Activated T-helper 2 cell treated with anti-CD3 and anti-CD28 coated beads, Interferon-gamma antibody, Interleukin-2, Interleukin-4, amounts not matched to agents 10 μg/mL and 5 μg/mL and 100 μg/mL, durations not matched to agents 14 hours and 24 hours and 36 hours (primary cell): ENCODE results near the gene ATP6V1C2. TPM values are rescaled to one million over a fixed set of nuclear protein-coding genes. Genes with fewer than 3 reads are reported as not detected.

ENCODE experiments used
- DNase-seq: peaks from one replicate; pipeline ENCODE4 v3.0.0; 2021; ENCODE audit warnings: low spot score
- H3K27ac Mint-ChIP-seq: one replicate; pipeline ENCODE4 v1.8.0; 2021; ENCODE audit warnings: mixed read lengths
- H3K27me3 Mint-ChIP-seq: one replicate; pipeline ENCODE4 v1.8.0; 2021; ENCODE audit warnings: low read depth, mixed read lengths
- H3K36me3 Mint-ChIP-seq: one replicate; pipeline ENCODE4 v1.8.0; 2021; ENCODE audit warnings: low read depth, mixed read lengths
- H3K4me1 Mint-ChIP-seq: one replicate; pipeline ENCODE4 v1.8.0; 2021; ENCODE audit warnings: low read depth, mixed read lengths
- H3K4me3 Mint-ChIP-seq: one replicate; pipeline ENCODE4 v1.8.0; 2021; ENCODE audit warnings: low read depth, mild to moderate bottlenecking, moderate library complexity, mixed read lengths
- H3K9me3 Mint-ChIP-seq: one replicate; pipeline ENCODE4 v1.8.0; 2021; ENCODE audit warnings: mixed read lengths
- intact Hi-C: fragments of 100-400 bp; cut with micrococcal nuclease; formaldehyde crosslinking; loops from one replicate; pipeline ENCODE4 v1.15.1; 2023
- total RNA-seq: library from RNA; stranded (reverse); gene quantifications from 2 replicates; pipeline ENCODE4 v1.2.3, GENCODE V29; 2022

ATP6V1C2 gene
- total RNA-seq, 1 donor from 2014 or later = not detected

GRCh38 chr2:10818984-10819383 is 97.6 kb downstream of the ATP6V1C2 start:
- Mint-ChIP-seq H3K36me3 (no peaks in the 10 kb centered on the region), H3K27me3 (peaks cover 49% of the 10 kb centered on the region), H3K27ac (no peak overlapping the region), H3K4me3 (no peak overlapping the region), H3K4me1 (no peaks in the 10 kb centered on the region), H3K9me3 (no peaks in the 10 kb centered on the region)
- no peak for DNase-seq
- intact Hi-C loops = loop anchor here (10.0 kb wide), 2 partner anchors 646 to 926 kb away; partner anchors contain the start of genes E2F6 and LPIN1

- Mint-ChIP-seq H3K27ac (no peak overlapping the region), H3K36me3 (no peaks in the 10 kb centered on the region), H3K9me3 (no peaks in the 10 kb centered on the region), H3K27me3 (peaks cover 46% of the 10 kb centered on the region), H3K4me3 (no peak overlapping the region), H3K4me1 (no peaks in the 10 kb centered on the region)
- intact Hi-C loops = loop anchor here (10.0 kb wide), 2 partner anchors 645 to 925 kb away; partner anchors contain the start of genes E2F6 and LPIN1
- DNase-seq = no peak
Measured at GRCh38 chr2:10819714-10820314, 98.4 kb downstream of the ATP6V1C2 start.

DNA sequence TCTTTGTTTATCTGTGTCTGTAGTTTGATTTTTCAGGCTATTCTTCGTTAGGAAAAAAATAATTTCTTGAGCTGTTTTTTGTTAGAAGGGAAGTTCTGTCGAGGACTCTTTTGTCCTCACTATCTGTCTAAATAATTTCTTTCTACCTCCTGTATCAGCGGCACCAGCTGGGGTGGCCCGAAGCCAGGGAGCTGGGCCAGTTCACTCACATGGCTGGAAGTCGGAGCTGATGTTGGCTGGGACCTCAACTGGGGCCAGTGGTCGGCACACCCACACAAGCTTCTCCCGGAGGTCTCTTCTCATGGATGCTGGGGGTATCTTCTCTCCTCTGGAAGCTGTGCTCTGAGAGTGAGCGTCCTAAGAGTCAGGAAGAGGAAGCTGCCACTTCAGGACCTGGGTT is 99.1 kb downstream of the ATP6V1C2 start:
- DNase-seq = no peak
- H3K4me3 Mint-ChIP-seq = no peak overlapping the region
- H3K27ac Mint-ChIP-seq = no peak overlapping the region
- no peaks in the 10 kb centered on the region for H3K9me3 Mint-ChIP-seq
- peaks cover 51% of the 10 kb centered on the region for H3K27me3 Mint-ChIP-seq
- no peaks in the 10 kb centered on the region for H3K36me3 Mint-ChIP-seq
- H3K4me1 Mint-ChIP-seq = no peaks in the 10 kb centered on the region
- intact Hi-C loops = no loop called here

DNA sequence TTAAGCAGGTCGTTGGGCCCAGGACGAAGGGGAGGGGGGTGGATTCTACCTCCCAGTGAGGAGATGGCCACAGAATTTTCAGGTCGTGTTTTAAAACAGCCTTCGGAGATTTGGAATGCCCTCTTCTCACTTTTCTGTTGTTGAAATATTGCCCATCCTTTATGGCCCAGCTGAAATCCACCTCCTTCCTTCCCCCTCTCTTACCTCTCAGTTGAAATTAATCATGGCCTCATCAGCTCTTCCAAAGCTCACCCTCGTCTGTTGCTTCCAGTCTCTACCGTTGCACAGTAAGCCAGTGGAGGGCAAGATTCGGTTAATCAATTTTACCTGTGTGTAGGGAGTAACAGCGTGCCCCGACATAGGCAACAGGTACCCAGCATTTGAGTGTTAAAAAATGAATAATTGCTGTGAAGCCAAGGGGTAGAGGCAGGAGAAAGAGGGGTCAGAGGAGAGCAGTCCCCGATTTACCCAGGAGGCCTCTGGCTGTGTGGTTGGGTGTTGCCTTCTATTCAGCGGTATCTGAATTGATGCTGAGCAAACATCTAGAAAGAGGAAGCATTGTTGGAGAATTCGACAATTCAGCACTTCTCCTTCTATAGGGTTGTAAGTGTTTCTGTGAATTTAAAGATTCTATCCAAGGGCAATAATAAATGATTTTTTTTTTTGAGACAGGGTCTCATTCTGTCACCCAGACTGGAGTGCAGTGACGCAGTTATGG is 99.7 kb downstream of the ATP6V1C2 start:
- peaks cover 54% of the 10 kb centered on the region for H3K27me3 Mint-ChIP-seq
- no peak overlapping the region for H3K27ac Mint-ChIP-seq
- no peaks in the 10 kb centered on the region for H3K36me3 Mint-ChIP-seq
- intact Hi-C loops = no loop called here
- DNase-seq = no peak
- H3K4me1 Mint-ChIP-seq = no peaks in the 10 kb centered on the region
- H3K9me3 Mint-ChIP-seq = no peaks in the 10 kb centered on the region
- no peak overlapping the region for H3K4me3 Mint-ChIP-seq

DNA sequence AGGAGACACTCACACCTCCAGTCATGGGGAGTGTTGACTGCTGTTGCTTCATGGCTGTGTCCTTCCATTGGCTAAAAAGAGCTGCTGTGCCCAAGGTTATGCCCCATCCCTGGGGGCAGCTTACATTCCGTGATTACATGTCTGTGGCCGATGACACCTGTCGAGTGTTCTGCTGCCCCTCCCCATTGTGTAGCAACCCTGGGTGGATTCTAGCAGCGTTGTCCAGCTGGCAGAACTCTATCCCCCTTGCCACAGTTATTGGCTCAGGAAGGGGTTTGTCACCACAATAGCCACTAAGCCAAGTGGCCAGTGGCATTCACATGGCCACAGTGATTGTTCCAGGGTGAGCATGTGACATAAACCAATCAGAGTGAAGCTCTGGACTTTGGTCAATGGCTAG is 102.8 kb downstream of the ATP6V1C2 start:
- Mint-ChIP-seq H3K4me3 (no peak overlapping the region), H3K27me3 (peaks cover 46% of the 10 kb centered on the region), H3K9me3 (no peaks in the 10 kb centered on the region), H3K27ac (no peak overlapping the region), H3K36me3 (no peaks in the 10 kb centered on the region), H3K4me1 (no peaks in the 10 kb centered on the region)
- intact Hi-C loops = no loop called here
- DNase-seq = no peak

GRCh38 chr2:10826026-10826425 is 104.6 kb downstream of the ATP6V1C2 start:
- no peak overlapping the region for H3K4me3 Mint-ChIP-seq
- H3K27ac Mint-ChIP-seq = no peak overlapping the region
- H3K9me3 Mint-ChIP-seq = no peaks in the 10 kb centered on the region
- H3K36me3 Mint-ChIP-seq = no peaks in the 10 kb centered on the region
- no peak for DNase-seq
- intact Hi-C loops = no loop called here
- peaks cover 34% of the 10 kb centered on the region for H3K27me3 Mint-ChIP-seq
- no peaks in the 10 kb centered on the region for H3K4me1 Mint-ChIP-seq

GRCh38 chr2:10826625-10827024 is 105.2 kb downstream of the ATP6V1C2 start:
- no peaks in the 10 kb centered on the region for H3K4me1 Mint-ChIP-seq
- no peak for DNase-seq
- H3K4me3 Mint-ChIP-seq = no peak overlapping the region
- peaks cover 36% of the 10 kb centered on the region for H3K27me3 Mint-ChIP-seq
- H3K9me3 Mint-ChIP-seq = no peaks in the 10 kb centered on the region
- intact Hi-C loops = no loop called here
- H3K27ac Mint-ChIP-seq = no peak overlapping the region
- no peaks in the 10 kb centered on the region for H3K36me3 Mint-ChIP-seq

- no peak overlapping the region for H3K27ac Mint-ChIP-seq
- no peaks in the 10 kb centered on the region for H3K9me3 Mint-ChIP-seq
- H3K36me3 Mint-ChIP-seq = no peaks in the 10 kb centered on the region
- H3K4me1 Mint-ChIP-seq = no peaks in the 10 kb centered on the region
- intact Hi-C loops = no loop called here
- peaks cover 41% of the 10 kb centered on the region for H3K27me3 Mint-ChIP-seq
- H3K4me3 Mint-ChIP-seq = no peak overlapping the region
- no peak for DNase-seq
Measured at GRCh38 chr2:10828346-10828745, 106.9 kb downstream of the ATP6V1C2 start.

- DNase-seq = no peak
- no peaks in the 10 kb centered on the region for H3K4me1 Mint-ChIP-seq
- no peak overlapping the region for H3K27ac Mint-ChIP-seq
- intact Hi-C loops = no loop called here
- no peaks in the 10 kb centered on the region for H3K9me3 Mint-ChIP-seq
- no peak overlapping the region for H3K4me3 Mint-ChIP-seq
- peaks cover 45% of the 10 kb centered on the region for H3K27me3 Mint-ChIP-seq
- no peaks in the 10 kb centered on the region for H3K36me3 Mint-ChIP-seq
Measured at GRCh38 chr2:10829299-10829698, 107.9 kb downstream of the ATP6V1C2 start.

- no peak for DNase-seq
- no peak overlapping the region for H3K27ac Mint-ChIP-seq
- H3K4me1 Mint-ChIP-seq = no peaks in the 10 kb centered on the region
- no peaks in the 10 kb centered on the region for H3K36me3 Mint-ChIP-seq
- peaks cover 40% of the 10 kb centered on the region for H3K27me3 Mint-ChIP-seq
- H3K9me3 Mint-ChIP-seq = no peaks in the 10 kb centered on the region
- H3K4me3 Mint-ChIP-seq = no peak overlapping the region
- intact Hi-C loops = loop anchor here (10.0 kb wide), 1 partner anchor 85 kb away; the partner anchor contains the start of gene KCNF1
Measured at GRCh38 chr2:10830203-10830602, 108.8 kb downstream of the ATP6V1C2 start.

- intact Hi-C loops = loop anchor here (10.0 kb wide), 1 partner anchor 84 kb away; the partner anchor contains the start of gene KCNF1
- Mint-ChIP-seq H3K9me3 (no peaks in the 10 kb centered on the region), H3K36me3 (no peaks in the 10 kb centered on the region), H3K4me1 (peaks cover 2% of the 10 kb centered on the region), H3K27me3 (peaks cover 35% of the 10 kb centered on the region), H3K27ac (no peak overlapping the region), H3K4me3 (no peak overlapping the region)
- DNase-seq = no peak
Measured at GRCh38 chr2:10830641-10831399, 109.4 kb downstream of the ATP6V1C2 start.

GRCh38 chr2:10831400-10831985 is 110.1 kb downstream of the ATP6V1C2 start:
- no peak overlapping the region for H3K4me3 Mint-ChIP-seq
- H3K9me3 Mint-ChIP-seq = no peaks in the 10 kb centered on the region
- no peak overlapping the region for H3K27ac Mint-ChIP-seq
- no peaks in the 10 kb centered on the region for H3K36me3 Mint-ChIP-seq
- H3K27me3 Mint-ChIP-seq = peaks cover 32% of the 10 kb centered on the region
- no peak for DNase-seq
- intact Hi-C loops = loop anchor here (10.0 kb wide), 1 partner anchor 83 kb away; the partner anchor contains the start of gene KCNF1
- peaks cover 2% of the 10 kb centered on the region for H3K4me1 Mint-ChIP-seq
